ENCODE results near the gene ACOX1. TPM values are rescaled to one million over a fixed set of nuclear protein-coding genes. Genes with fewer than 3 reads are reported as not detected.
A peak's percentile ranks its signal among the peaks of the same experiment; 100 is the strongest.

ACOX1 gene
- total RNA-seq, 1 donor from 2014 or later: 67.1 TPM

- no peak overlapping the region for H3K27ac ChIP-seq
- intact Hi-C loops (cut with DNase I): loop anchor here (10.0 kb wide), 1 partner anchor 97 kb away; the partner anchor contains the start of gene MRPL38
- ATAC-seq: no peak
- H3K4me1 ChIP-seq: peaks cover 50% of the 10 kb centered on the region
- H3K27me3 ChIP-seq (ENCODE audit: low read depth): no peaks in the 10 kb centered on the region
- DNase-seq: no peak
- H3K36me3 ChIP-seq: peaks cover 28% of the 10 kb centered on the region
- H3K4me3 ChIP-seq: no peak overlapping the region
- H3K9me3 ChIP-seq: no peaks in the 10 kb centered on the region
- TF ChIP-seq, protein P1, sequence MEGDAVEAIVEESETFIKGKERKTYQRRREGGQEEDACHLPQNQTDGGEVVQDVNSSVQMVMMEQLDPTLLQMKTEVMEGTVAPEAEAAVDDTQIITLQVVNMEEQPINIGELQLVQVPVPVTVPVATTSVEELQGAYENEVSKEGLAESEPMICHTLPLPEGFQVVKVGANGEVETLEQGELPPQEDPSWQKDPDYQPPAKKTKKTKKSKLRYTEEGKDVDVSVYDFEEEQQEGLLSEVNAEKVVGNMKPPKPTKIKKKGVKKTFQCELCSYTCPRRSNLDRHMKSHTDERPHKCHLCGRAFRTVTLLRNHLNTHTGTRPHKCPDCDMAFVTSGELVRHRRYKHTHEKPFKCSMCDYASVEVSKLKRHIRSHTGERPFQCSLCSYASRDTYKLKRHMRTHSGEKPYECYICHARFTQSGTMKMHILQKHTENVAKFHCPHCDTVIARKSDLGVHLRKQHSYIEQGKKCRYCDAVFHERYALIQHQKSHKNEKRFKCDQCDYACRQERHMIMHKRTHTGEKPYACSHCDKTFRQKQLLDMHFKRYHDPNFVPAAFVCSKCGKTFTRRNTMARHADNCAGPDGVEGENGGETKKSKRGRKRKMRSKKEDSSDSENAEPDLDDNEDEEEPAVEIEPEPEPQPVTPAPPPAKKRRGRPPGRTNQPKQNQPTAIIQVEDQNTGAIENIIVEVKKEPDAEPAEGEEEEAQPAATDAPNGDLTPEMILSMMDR (IDR thresholded peaks at IDR 0.05): no peak
Observed at GRCh38 chr17:76002100-76002499, 23.1 kb upstream of the ACOX1 start.

- ATAC-seq: no peak
- Histone ChIP-seq H3K4me1 (peaks cover 55% of the 10 kb centered on the region), H3K4me3 (no peak within 1 kb of the TSS), H3K36me3 (peaks cover 21% of the 10 kb centered on the region), H3K27ac (peak within 1 kb of the TSS; percentile 18), H3K27me3 (ENCODE audit: low read depth) (no peaks in the 10 kb centered on the region), H3K9me3 (no peaks in the 10 kb centered on the region)
- peak; percentile 22 for DNase-seq
- intact Hi-C loops (cut with DNase I): loop anchor here (10.0 kb wide), 1 partner anchor 96 kb away; the partner anchor contains the start of gene MRPL38
- TF ChIP-seq, protein P1 (IDR thresholded peaks at IDR 0.05): no peak
Observed at GRCh38 chr17:76000755-76001521, 22.0 kb upstream of the ACOX1 start, which contains the start of gene CDK3. CDK3 (plus strand) TSS chr17:76000855; CDS start chr17:76001426, 571 bp downstream.

GRCh38 chr17:76000016-76000754, 21.2 kb upstream of the ACOX1 start:
- intact Hi-C loops (cut with DNase I): loop anchor here (10.0 kb wide), 1 partner anchor 95 kb away; the partner anchor contains the start of gene MRPL38
- H3K27ac ChIP-seq: peak overlapping the region; percentile 18
- no peaks in the 10 kb centered on the region for H3K9me3 ChIP-seq
- peaks cover 22% of the 10 kb centered on the region for H3K36me3 ChIP-seq
- H3K4me1 ChIP-seq: peaks cover 48% of the 10 kb centered on the region
- peak; percentile 50 to 58 for ATAC-seq
- peak; percentile 68 for DNase-seq
- TF ChIP-seq, protein P1 (IDR thresholded peaks at IDR 0.05): peak; percentile 67
- H3K27me3 ChIP-seq (ENCODE audit: low read depth): no peaks in the 10 kb centered on the region
- no peak overlapping the region for H3K4me3 ChIP-seq

- TF ChIP-seq, protein P1 (IDR thresholded peaks at IDR 0.05): no peak
- DNase-seq (no peak), ATAC-seq (peak in 1 of 2 donors; percentile 18)
- peaks cover 35% of the 10 kb centered on the region for H3K36me3 ChIP-seq
- intact Hi-C loops (cut with DNase I): no loop called here
- no peaks in the 10 kb centered on the region for H3K9me3 ChIP-seq
- no peak overlapping the region for H3K4me3 ChIP-seq
- peaks cover 32% of the 10 kb centered on the region for H3K4me1 ChIP-seq
- no peaks in the 10 kb centered on the region for H3K27me3 ChIP-seq (ENCODE audit: low read depth)
- H3K27ac ChIP-seq: peak overlapping the region; percentile 36
Observed at GRCh38 chr17:75998327-75998795, 19.4 kb upstream of the ACOX1 start.
